GM10847 (cell line): ENCODE measurements around the gene TECTA.

ENCODE experiments used
- POLR2A ChIP-seq: IDR thresholded peaks from 2 replicates; pipeline ENCODE4 v1.6.1; 2011; ENCODE audit not compliant: insufficient read length; ENCODE audit errors: extremely low read depth

TECTA gene

GRCh38 chr11:121109471-121109870 is 8.4 kb downstream of the TECTA start:
- no peak for TF ChIP-seq POLR2A

GRCh38 chr11:121109916-121110586 is 9.0 kb downstream of the TECTA start:
- no peak for TF ChIP-seq POLR2A

- TF ChIP-seq POLR2A = no peak
These were observed 10.1 kb downstream of the TECTA start for GRCh38 chr11:121110871-121111724.

- TF ChIP-seq POLR2A = no peak
These were observed 11.7 kb downstream of the TECTA start for GRCh38 chr11:121112498-121113455.

- TF ChIP-seq POLR2A = no peak
These were observed 12.6 kb downstream of the TECTA start for GRCh38 chr11:121113611-121114010.

GRCh38 chr11:121117788-121118187 is 16.7 kb downstream of the TECTA start:
- TF ChIP-seq POLR2A = no peak

GRCh38 chr11:121119440-121119839 is 18.4 kb downstream of the TECTA start:
- no peak for TF ChIP-seq POLR2A

GRCh38 chr11:121122328-121122727 is 21.3 kb downstream of the TECTA start:
- TF ChIP-seq POLR2A = no peak

GRCh38 chr11:121123496-121124069 is 22.5 kb downstream of the TECTA start:
- no peak for TF ChIP-seq POLR2A

- TF ChIP-seq POLR2A = no peak
These were observed 26.8 kb downstream of the TECTA start for GRCh38 chr11:121127809-121128208.

GRCh38 chr11:121129362-121130340 is 28.6 kb downstream of the TECTA start:
- TF ChIP-seq POLR2A = no peak

- no peak for TF ChIP-seq POLR2A
These were observed 30.6 kb downstream of the TECTA start for GRCh38 chr11:121131656-121132055.

GRCh38 chr11:121132211-121132976 is 31.4 kb downstream of the TECTA start:
- no peak for TF ChIP-seq POLR2A
